ENCODE data around the gene C11orf97. TPM values are rescaled to one million over a fixed set of nuclear protein-coding genes. Genes with fewer than 3 reads are reported as not detected.

Gene C11orf97
- total RNA-seq, 1 experiment from 2014 or later: not detected

DNA sequence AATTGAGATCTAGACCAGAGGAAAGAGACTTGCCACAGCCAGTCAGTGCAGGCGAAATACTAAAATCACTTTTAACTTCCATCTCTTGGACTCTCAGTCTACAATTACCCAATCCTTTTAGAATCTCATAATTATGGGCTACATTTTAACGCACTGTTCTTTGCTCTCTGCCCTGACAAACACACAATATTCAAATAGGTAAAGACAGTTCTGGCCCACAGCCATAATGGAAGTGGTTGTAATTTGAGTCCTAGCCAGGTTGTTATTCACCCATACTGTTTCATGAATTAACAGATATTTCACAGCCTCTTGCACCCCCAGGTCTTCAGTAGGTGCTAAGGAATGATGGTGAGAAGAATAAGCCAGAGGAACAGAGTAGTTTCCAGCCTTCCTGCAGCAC lies 830 bp downstream of the C11orf97 start:
- H4K8ac ChIP-seq (replicated peaks; ENCODE audit: insufficient read length, low read depth, low read length): no peak overlapping the region
- WGBS (ENCODE audit: extremely low coverage, insufficient read length, low lambda C conversion rate): no CpG with 5 or more reads among the region's 2 CpGs
- no peak overlapping the region for H2BK15ac ChIP-seq (ENCODE audit: low read depth, low read length)
- H3K4me2 ChIP-seq (ENCODE audit: insufficient read depth, insufficient read length, low read length): no peak overlapping the region
- peaks cover 10% of the 10 kb centered on the region for H3K23me2 ChIP-seq (ENCODE audit: insufficient read length, low read depth, low read length, poor library complexity, severe bottlenecking)
- no peaks in the 10 kb centered on the region for H3K9me3 ChIP-seq (ENCODE audit: control insufficient read depth, low read depth, low read length)
- H3K79me1 ChIP-seq (ENCODE audit: insufficient read depth, low read depth, low read length, poor library complexity, severe bottlenecking): no peaks in the 10 kb centered on the region
- TF ChIP-seq, protein P1, sequence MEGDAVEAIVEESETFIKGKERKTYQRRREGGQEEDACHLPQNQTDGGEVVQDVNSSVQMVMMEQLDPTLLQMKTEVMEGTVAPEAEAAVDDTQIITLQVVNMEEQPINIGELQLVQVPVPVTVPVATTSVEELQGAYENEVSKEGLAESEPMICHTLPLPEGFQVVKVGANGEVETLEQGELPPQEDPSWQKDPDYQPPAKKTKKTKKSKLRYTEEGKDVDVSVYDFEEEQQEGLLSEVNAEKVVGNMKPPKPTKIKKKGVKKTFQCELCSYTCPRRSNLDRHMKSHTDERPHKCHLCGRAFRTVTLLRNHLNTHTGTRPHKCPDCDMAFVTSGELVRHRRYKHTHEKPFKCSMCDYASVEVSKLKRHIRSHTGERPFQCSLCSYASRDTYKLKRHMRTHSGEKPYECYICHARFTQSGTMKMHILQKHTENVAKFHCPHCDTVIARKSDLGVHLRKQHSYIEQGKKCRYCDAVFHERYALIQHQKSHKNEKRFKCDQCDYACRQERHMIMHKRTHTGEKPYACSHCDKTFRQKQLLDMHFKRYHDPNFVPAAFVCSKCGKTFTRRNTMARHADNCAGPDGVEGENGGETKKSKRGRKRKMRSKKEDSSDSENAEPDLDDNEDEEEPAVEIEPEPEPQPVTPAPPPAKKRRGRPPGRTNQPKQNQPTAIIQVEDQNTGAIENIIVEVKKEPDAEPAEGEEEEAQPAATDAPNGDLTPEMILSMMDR (conservative IDR thresholded peaks at IDR 0.05): no peak
- H2AK5ac ChIP-seq (ENCODE audit: insufficient read length, low read length): no peak overlapping the region
- Mint-ChIP-seq H3K36me3 (ENCODE audit: insufficient read depth in 1 of 3, low read depth in 3 of 3) (no peaks in the 10 kb centered on the region), H3K9me3 (peaks cover 0 to 5% of the 10 kb centered on the region in 2 experiments; a peak in 2 of 5 replicates), H3K27ac (no peak overlapping the region), H3K4me1 (peaks cover 6 to 9% of the 10 kb centered on the region in 2 experiments; a peak in 3 of 4 replicates), H3K4me3 (no peak overlapping the region; a peak in 1 of 5 replicates), H3K27me3 (ENCODE audit: low read depth) (peaks cover 59% of the 10 kb centered on the region)
- H3K23ac ChIP-seq (ENCODE audit: insufficient read length, low read depth, low read length): no peak overlapping the region
- no peak overlapping the region for H2BK5ac ChIP-seq (ENCODE audit: insufficient read length, low read length)
- no peaks in the 10 kb centered on the region; the same call in none of the 2 replicates for H3K27me3 ChIP-seq (ENCODE audit: insufficient read depth, low read length)
- H2AFZ ChIP-seq (ENCODE audit: low read length): no peak overlapping the region
- no peak overlapping the region for H3K4ac ChIP-seq (ENCODE audit: low read depth, low read length)
- no peak overlapping the region for H2BK12ac ChIP-seq (ENCODE audit: insufficient read length, low read depth, low read length)
- no peak overlapping the region for H3K56ac ChIP-seq (ENCODE audit: insufficient read length, low read depth, low read length)
- no peak overlapping the region for H3T11ph ChIP-seq (ENCODE audit: low read length)
- no peak overlapping the region for H3K18ac ChIP-seq (ENCODE audit: insufficient read length, low read depth, low read length)
- H2BK20ac ChIP-seq (ENCODE audit: low read depth, low read length, poor library complexity, severe bottlenecking): no peak overlapping the region
- peaks cover 1% of the 10 kb centered on the region; the same call in 1 of the 2 replicates for H3K79me2 ChIP-seq (ENCODE audit: insufficient read depth, low read length)
- H3K9ac ChIP-seq (ENCODE audit: extremely low read depth, insufficient read length, low read length): no peak overlapping the region
- H2BK120ac ChIP-seq (ENCODE audit: low read depth, low read length, poor library complexity, severe bottlenecking): no peak overlapping the region
- H3K27ac ChIP-seq (ENCODE audit: insufficient read length, low read depth, low read length): no peak overlapping the region
- no peak overlapping the region for H3K14ac ChIP-seq (ENCODE audit: insufficient read depth, low read length)
- no peak for DNase-seq
- no peak overlapping the region for H4K5ac ChIP-seq (ENCODE audit: insufficient read length, low read depth, low read length)
- peaks cover 2% of the 10 kb centered on the region; the same call in 1 of the 2 replicates for H3K4me1 ChIP-seq (ENCODE audit: insufficient read depth, low read length)
- H4K20me1 ChIP-seq (ENCODE audit: control insufficient read depth, insufficient read depth, insufficient read length): no peaks in the 10 kb centered on the region
- no peak overlapping the region for H4K91ac ChIP-seq (ENCODE audit: insufficient read length, low read depth, low read length)

Measured in H9 (cell line).